GM18505 (cell line): Measurements from ENCODE around the gene CD9.

ENCODE experiments used
- ATAC-seq: cut with Tn5 transposase; IDR thresholded peaks from one replicate; pipeline ENCODE4 v1.9.1; 2021; ENCODE audit not compliant: unreplicated experiment
- POLR2A ChIP-seq: IDR thresholded peaks from 4 replicates; pipeline ENCODE4 v1.6.1; 2011; ENCODE audit warnings: borderline replicate concordance; ENCODE audit not compliant: insufficient read depth, insufficient read length; ENCODE audit errors: extremely low read depth

CD9 gene

GRCh38 chr12:6266541-6266966 is 66.4 kb downstream of the CD9 start:
- no peak for TF ChIP-seq POLR2A
- no peak for ATAC-seq

- TF ChIP-seq POLR2A = no peak
- no peak for ATAC-seq
Observed at GRCh38 chr12:6266971-6267721, 66.9 kb downstream of the CD9 start.

DNA sequence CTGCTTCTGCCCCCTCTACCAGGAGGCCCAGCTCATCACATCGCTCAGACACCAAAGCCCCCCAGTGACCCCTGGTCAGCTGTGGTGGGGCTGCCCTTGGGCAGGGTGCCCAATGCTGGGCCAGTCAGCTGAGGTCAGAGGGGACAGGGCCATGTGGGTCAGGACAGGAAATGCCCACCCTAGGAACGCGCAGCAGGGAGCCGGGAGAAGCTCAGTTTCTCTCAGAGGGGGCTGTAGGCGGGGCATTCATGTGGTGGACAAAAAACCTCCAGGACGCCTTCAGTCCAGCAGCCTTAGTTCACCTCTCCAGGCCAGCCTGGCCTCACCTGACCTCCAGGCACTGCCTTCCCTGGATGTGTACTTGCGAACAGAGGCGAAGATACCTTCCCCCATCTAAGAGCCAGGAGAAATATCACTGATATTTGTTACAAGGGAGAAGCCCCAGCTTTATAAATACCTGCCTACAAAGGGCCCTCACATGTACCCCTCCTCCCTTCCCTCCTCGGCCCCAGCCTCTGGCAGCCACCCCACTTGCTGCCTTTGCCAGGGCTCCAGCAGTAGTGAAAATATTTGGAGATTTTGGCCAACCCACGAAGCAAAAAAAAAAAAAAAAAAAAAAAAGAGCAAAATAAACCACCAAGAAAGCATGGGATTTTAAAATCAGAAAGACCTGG is 68.4 kb downstream of the CD9 start:
- ATAC-seq = no peak
- no peak for TF ChIP-seq POLR2A

DNA sequence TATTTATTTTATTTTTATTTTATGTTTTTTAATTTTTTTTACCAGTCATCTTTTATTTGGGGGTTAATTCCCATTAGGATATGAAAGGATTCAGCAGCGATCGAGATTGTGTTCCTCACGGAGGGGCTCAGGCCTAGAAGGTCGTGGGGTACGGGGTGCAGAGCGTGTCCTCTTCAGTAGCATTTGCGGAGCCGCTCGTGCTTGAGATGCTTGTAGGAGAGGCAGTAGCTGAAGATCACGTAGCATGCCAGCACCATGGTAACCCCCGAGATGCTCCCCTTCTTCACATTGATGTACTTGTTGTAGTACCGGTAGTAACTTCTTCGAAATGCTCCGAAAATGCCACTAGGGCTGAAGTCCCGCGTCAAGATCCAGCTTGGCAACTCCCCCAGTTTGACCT is 69.8 kb downstream of the CD9 start:
- no peak for ATAC-seq
- no peak for TF ChIP-seq POLR2A

- no peak for TF ChIP-seq POLR2A
- no peak for ATAC-seq
Observed at GRCh38 chr12:6271281-6271680, 71.1 kb downstream of the CD9 start.

DNA sequence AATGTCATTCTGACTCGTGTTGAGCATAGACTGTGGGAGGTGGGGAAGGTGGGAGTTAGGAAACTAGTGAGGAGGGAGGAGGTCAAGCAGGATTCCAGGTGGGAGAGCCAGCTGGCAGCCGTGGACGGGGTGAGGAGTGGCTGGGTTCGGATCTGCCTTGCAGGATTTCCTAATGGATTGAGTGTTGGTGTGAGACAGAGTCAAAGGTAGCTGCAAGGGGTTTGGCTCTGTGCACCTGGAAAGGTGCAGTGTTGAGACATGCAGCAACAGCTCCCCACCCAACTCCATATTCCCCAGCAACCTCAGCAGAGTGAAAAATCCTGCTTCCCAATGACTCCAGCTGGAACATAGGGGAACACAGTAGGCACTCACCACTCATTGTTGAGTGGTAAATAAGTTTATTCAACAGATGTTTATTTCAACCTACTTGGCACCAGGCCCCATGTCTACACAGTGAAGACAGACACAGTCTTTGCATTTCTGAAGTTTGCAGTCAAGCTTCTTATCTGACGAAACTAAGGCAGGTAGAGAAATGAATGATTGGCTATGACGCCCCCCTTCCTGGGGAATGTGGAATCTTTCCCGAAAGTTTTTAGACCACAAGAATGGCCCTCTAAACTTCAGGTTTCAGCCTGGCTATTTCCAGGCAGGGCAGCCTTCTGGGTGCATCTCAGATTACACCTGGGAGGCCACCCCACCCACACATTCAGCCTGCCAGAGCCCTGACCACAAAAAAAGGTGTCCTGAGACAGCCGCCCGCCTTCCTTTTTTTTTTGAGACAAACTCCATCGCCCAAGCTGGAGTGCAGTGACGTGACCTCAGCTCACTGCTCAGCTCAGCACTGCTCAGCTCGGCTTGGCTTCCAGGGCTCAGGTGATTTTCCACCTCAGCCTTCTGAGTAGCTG is 72.4 kb downstream of the CD9 start:
- no peak for ATAC-seq
- TF ChIP-seq POLR2A = no peak

DNA sequence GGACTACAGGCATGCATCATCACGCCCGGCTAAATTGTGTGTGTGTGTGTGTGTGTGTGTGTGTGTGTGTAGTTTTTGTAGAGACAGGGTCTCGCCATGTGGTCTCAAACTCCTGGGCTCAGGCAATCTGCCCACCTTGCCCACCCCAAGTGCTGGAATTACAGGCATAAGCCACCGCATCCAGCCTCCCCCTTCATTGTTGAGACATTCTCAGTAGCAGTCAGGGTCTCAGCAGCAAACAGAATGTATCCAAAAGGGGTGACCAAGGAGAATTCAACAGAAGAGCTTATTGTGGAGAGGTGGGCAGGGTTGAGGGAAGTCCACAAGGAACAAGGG is 73.0 kb downstream of the CD9 start:
- TF ChIP-seq POLR2A = no peak
- ATAC-seq = no peak

DNA sequence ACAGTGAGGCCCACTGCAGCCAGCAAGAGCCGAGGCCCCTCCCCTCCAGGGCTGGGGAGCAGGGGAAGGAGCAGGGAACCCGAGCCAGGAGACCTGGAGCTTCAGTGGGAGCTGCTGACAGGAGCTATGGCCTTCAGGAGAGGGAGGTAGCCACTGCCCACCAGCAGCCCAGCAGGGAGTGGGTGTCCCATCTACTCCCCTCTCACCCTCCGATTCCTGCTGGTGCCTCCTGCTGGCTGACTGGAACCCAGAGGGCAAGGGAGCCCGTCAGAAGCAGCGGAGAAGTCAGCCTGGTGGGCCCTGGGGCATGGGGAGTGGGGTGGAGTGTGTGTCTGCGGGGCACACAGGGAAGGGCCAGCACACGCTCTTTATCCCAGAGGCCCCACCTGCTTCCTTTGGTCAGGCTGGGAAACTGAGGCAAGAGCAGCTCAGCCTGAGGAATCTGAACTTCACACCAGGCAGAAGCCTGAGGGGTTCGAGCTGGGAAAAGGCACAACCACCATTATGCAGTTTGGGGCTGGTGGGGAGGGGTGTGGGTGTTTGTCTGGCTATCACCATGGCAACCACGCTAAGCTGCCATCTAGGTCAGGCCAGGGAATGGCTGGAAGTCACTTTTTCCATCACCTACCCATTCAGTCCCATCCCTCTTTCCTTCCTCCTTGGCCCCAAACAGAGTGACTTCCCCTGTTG is 73.5 kb downstream of the CD9 start:
- TF ChIP-seq POLR2A = no peak
- no peak for ATAC-seq

DNA sequence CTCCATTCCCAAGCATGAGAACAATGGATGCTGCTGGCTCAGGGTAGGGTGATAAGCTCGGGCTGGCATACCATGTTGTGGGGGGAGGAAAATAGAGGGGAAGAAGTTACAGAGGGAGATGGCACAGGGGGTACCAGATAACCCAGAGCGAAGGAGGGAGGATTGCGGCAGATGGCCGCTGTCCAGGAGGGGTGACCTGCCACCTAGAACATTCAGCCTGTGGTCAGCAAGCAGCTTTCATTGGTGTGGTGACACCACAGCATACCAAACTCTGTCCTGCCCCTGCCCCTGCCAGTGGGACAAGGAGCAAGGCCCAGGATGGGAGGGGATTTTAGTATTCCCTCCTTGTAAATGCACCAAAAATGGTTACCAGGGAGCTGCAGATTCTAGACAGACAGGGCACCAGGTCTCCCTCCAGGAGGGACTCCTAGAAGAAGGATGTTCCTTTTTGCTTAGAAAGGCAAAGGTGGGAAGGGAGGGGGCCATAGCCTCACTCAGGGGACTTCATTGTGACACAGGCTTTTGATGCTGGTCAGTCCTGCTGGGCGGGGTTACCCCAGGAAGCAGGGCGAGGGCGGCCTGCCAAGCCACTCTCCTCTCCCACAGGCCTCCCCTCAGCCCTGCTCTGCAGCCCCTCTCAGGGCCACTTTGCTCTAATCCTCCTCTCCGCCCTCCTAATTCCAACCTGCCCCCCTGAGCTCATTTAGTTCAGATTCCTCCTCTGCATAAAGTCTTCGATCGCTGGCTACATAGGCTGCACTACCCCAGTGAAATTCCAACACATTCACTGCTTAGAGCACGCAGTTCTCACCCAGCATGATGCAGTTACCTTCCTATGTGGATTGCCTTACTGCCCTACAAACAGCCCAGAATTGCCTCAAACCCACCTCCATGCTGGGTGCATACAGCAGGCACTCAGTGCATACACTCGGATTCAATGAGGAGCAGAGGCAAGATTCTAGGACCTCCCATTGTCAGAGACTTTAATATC is 74.3 kb downstream of the CD9 start:
- no peak for TF ChIP-seq POLR2A
- ATAC-seq = no peak

DNA sequence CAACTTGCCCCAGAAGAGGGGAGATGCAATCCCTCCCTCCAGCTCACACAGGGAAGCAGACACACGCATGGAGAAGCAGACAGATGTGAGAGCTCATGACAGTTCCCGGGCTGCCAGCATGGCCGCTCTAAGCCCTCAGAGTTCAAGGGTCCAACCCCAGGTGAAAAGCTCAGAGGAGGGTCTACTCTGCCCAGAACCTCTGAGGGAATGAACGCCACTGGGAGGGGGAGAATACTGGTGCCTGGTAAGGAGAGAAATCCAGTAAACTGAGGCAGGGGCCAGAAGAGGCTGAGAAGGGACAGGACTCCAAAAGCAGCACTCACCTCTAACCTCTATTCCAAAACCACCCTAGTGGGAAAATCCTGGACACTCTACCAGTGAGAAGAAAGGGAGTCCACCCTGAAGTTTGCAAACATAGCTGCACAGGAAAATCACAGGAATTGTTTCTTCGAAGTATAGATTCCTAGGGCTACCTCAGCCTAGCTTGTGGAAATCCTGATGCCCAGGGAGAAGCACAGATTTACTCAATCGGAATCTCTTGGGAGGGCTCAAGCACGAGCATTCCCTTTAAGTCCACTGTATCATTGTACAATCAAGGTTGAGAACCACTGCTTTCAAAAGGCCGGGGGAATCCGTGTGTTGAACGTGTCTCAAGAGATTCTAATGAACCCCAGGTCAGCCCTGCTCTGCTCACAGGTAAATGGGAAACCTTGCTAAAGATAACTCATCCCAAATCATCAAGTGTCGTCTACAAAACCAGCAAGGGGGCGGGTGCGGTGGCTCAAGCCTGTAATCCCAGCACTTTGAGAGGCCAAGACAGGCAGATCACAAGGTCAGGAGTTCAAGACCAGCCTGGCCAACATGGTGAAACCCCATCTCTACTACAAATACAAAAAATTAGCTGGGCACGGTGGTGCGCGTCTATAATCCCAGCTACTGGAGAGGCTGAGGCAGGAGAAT is 76.0 kb downstream of the CD9 start:
- ATAC-seq = no peak
- no peak for TF ChIP-seq POLR2A
